HCT116 (cell line): ENCODE data around the gene SLC1A4.

Experiments used
- CEBPB ChIP-seq: IDR thresholded peaks from 2 replicates; pipeline ENCODE4 v1.6.1; 2012; ENCODE audit warnings: low read depth
- EZH2 ChIP-seq: fragments of 200-600 bp; sonication (generic); IDR thresholded peaks from 2 replicates; pipeline ENCODE4 v1.6.1; 2017; ENCODE audit warnings: antibody characterized with exemption, mixed run types
- EZH2phosphoT487 ChIP-seq: fragments of 200-600 bp; IDR thresholded peaks from 2 replicates; pipeline ENCODE4 v1.6.1; 2018; ENCODE audit warnings: antibody characterized with exemption, borderline replicate concordance
- POLR2A ChIP-seq: IDR thresholded peaks from 2 replicates; pipeline ENCODE4 v1.7.0; 2011; ENCODE audit warnings: borderline replicate concordance; ENCODE audit not compliant: insufficient read depth, insufficient read length; ENCODE audit errors: extremely low read depth
- SP1 ChIP-seq: IDR thresholded peaks from 2 replicates; pipeline ENCODE4 v1.6.1; 2012; ENCODE audit warnings: low read depth
- SRF ChIP-seq: IDR thresholded peaks from 2 replicates; pipeline ENCODE4 v1.6.1; 2012; ENCODE audit warnings: low read depth
- ZNF274 ChIP-seq: fragments of 200-500 bp; sonication (Bioruptor generic); IDR thresholded peaks from 2 replicates; pipeline ENCODE4 v1.6.1; 2014; ENCODE audit warnings: mild to moderate bottlenecking, low read depth, low read length, inconsistent platforms
- TF ChIP-seq, protein P1 (sequence below), 3 experiments: fragments of 200-600 bp in 1 of 3; sonication (generic) in 1 of 3; IDR thresholded peaks in 2 of 3; conservative IDR thresholded peaks in 1 of 3; 2 replicates each; pipeline ENCODE4 v1.5.1; 2012 to 2017; ENCODE audit warnings: low read depth in 2 of 3, low read length in 2 of 3, antibody characterized with exemption in 1 of 3, borderline replicate concordance in 1 of 3, control low read depth in 1 of 3, mild to moderate bottlenecking in 1 of 3, mixed read lengths in 1 of 3, mixed run types in 1 of 3, moderate library complexity in 1 of 3; ENCODE audit not compliant: insufficient read depth in 1 of 3

DNA sequence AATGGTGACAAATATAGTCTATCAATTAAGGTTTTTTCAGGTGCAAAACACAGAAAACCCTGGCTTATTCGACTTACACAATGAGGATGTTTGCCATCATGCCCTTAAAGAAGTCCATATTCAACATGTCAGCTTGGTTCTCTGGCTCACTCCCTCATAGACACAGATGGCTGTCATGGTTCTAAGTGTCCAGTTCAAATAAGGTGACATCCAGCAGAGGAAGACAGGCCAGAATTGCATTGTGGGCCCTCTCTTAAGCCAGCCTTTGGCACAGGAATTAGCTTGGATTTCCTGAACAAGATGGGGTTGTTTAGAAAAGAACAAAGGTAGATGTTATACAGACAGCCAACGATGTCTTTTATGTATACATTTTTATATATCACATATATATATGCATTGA, 18.7 kb upstream of the SLC1A4 start:
- TF ChIP-seq ZNF274 (no peak), SRF (no peak), POLR2A (no peak), CEBPB (no peak), EZH2 (no peak), SP1 (no peak), EZH2phosphoT487 (no peak)
- TF ChIP-seq, protein P1, sequence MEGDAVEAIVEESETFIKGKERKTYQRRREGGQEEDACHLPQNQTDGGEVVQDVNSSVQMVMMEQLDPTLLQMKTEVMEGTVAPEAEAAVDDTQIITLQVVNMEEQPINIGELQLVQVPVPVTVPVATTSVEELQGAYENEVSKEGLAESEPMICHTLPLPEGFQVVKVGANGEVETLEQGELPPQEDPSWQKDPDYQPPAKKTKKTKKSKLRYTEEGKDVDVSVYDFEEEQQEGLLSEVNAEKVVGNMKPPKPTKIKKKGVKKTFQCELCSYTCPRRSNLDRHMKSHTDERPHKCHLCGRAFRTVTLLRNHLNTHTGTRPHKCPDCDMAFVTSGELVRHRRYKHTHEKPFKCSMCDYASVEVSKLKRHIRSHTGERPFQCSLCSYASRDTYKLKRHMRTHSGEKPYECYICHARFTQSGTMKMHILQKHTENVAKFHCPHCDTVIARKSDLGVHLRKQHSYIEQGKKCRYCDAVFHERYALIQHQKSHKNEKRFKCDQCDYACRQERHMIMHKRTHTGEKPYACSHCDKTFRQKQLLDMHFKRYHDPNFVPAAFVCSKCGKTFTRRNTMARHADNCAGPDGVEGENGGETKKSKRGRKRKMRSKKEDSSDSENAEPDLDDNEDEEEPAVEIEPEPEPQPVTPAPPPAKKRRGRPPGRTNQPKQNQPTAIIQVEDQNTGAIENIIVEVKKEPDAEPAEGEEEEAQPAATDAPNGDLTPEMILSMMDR (IDR thresholded peaks at IDR 0.05 in 2 of 3, conservative IDR thresholded peaks at IDR 0.05 in 1 of 3; ENCODE audit: borderline replicate concordance in 1 of 3, insufficient read depth in 1 of 3, low read depth in 2 of 3, low read length in 2 of 3), result no peak
